GM12892 (cell line): ENCODE results near the gene KIF25.

Source experiments
- POLR2A ChIP-seq: IDR thresholded peaks from 2 replicates; pipeline ENCODE4 v1.6.1; 2011; ENCODE audit warnings: low read depth, low read length, control low read depth
- POLR2AphosphoS5 ChIP-seq: IDR thresholded peaks from 2 replicates; pipeline ENCODE4 v1.6.1; 2011; ENCODE audit warnings: low read depth, low read length, control low read depth
- TAF1 ChIP-seq: IDR thresholded peaks from 2 replicates; pipeline ENCODE4 v1.6.1; 2011; ENCODE audit warnings: low read depth, mild to moderate bottlenecking, control low read depth, low read length, borderline replicate concordance

DNA sequence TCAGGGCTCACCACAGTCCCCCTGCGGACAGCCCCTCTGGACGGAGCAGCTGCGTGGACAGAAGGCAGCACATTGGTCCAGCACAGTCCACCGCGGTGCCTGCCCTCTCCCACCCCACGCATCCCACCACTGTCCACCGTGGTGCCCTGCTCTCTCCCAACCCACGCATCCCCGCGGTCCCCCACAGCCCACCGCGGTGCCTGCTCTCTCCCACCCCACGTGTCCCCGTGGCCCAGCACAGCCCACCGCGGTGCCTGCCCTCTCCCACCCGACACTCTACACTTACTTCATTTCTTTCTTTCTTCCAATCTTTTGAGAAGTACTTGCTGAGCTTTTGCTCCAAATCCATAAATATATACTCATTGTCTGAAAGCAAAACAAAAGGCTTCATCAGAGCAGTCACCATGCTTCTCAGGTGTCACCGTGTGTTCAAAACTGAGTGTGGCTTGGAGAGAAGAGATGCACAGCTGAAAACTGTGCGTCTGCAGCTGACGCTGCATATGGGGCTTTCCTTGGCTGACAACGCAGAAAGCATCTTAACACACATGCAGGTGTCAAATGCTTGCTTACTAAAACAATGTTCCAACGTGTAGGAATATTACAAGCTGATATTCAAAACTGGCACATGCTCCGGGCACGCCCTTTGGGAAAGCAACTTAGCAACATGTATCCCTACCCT, 69.7 kb downstream of the KIF25 start:
- TF ChIP-seq POLR2AphosphoS5: no peak
- TF ChIP-seq POLR2A: no peak
- no peak for TF ChIP-seq TAF1
